ENCODE data around the gene ATP2B2. TPM values are rescaled to one million over a fixed set of nuclear protein-coding genes. Genes with fewer than 3 reads are reported as not detected.

Gene ATP2B2
- total RNA-seq, 1 donor from 2014 or later: not detected

- no peak overlapping the region for H3K27ac ChIP-seq
- H3K4me2 ChIP-seq: no peak overlapping the region
- Mint-ChIP-seq H3K4me3 (no peak overlapping the region), H3K27me3 (ENCODE audit: insufficient read depth, low read depth) (no peaks in the 10 kb centered on the region), H3K36me3 (peaks cover 13% of the 10 kb centered on the region), H3K4me1 (no peaks in the 10 kb centered on the region), H3K9me3 (no peaks in the 10 kb centered on the region), H3K27ac (no peak overlapping the region)
- no peak overlapping the region for H2AFZ ChIP-seq (replicated peaks)
- DNase-seq (ENCODE audit: low spot score): no peak
- no peaks in the 10 kb centered on the region for H3K79me2 ChIP-seq (ENCODE audit: low read depth)
- TF ChIP-seq CTCF (IDR thresholded peaks at IDR 0.05) (no peak), EZH2phosphoT487 (IDR thresholded peaks at IDR 0.05) (no peak), EZH2 (IDR thresholded peaks at IDR 0.05) (no peak)
- H3K9me3 ChIP-seq (ENCODE audit: low read depth): no peaks in the 10 kb centered on the region
- H3K4me3 ChIP-seq: no peak overlapping the region
- H3K36me3 ChIP-seq: no peaks in the 10 kb centered on the region
- no peaks in the 10 kb centered on the region for H3K4me1 ChIP-seq
- no peak overlapping the region for H3K9ac ChIP-seq
- H4K20me1 ChIP-seq (ENCODE audit: low read depth): no peaks in the 10 kb centered on the region
- H3F3A ChIP-seq (ENCODE audit: low read depth): no peaks in the 10 kb centered on the region
- no peaks in the 10 kb centered on the region for H3K27me3 ChIP-seq
These were observed 211.3 kb downstream of the ATP2B2 start for GRCh38 chr3:10294030-10294586.

GRCh38 chr3:10292505-10293419 is 212.6 kb downstream of the ATP2B2 start, which contains the start of gene GHRL:
GHRL (minus strand) TSS chr3:10292947; CDS start chr3:10290180, 2,767 bp downstream.
- Mint-ChIP-seq H3K27me3 (ENCODE audit: insufficient read depth, low read depth) (no peaks in the 10 kb centered on the region), H3K4me1 (no peaks in the 10 kb centered on the region), H3K27ac (no peak within 1 kb of the TSS), H3K9me3 (no peaks in the 10 kb centered on the region), H3K36me3 (peaks cover 13% of the 10 kb centered on the region), H3K4me3 (no peak within 1 kb of the TSS)
- Histone ChIP-seq H3K4me3 (no peak within 1 kb of the TSS), H3K27me3 (no peaks in the 10 kb centered on the region), H3K79me2 (ENCODE audit: low read depth) (no peaks in the 10 kb centered on the region), H3F3A (ENCODE audit: low read depth) (no peaks in the 10 kb centered on the region), H3K4me1 (no peaks in the 10 kb centered on the region), H3K4me2 (no peak within 1 kb of the TSS), H3K9me3 (ENCODE audit: low read depth) (no peaks in the 10 kb centered on the region), H4K20me1 (ENCODE audit: low read depth) (no peaks in the 10 kb centered on the region), H3K36me3 (no peaks in the 10 kb centered on the region), H3K27ac (no peak within 1 kb of the TSS), H2AFZ (replicated peaks) (no peak within 1 kb of the TSS), H3K9ac (no peak within 1 kb of the TSS)
- no peak for DNase-seq (ENCODE audit: low spot score)
- no peak for TF ChIP-seq CTCF (IDR thresholded peaks at IDR 0.05)
- TF ChIP-seq EZH2phosphoT487 (IDR thresholded peaks at IDR 0.05): no peak
- TF ChIP-seq EZH2 (IDR thresholded peaks at IDR 0.05): no peak

GRCh38 chr3:10291641-10292040 is 213.7 kb downstream of the ATP2B2 start:
- Mint-ChIP-seq H3K36me3 (peaks cover 10% of the 10 kb centered on the region), H3K27ac (no peak overlapping the region), H3K9me3 (no peaks in the 10 kb centered on the region), H3K4me3 (no peak overlapping the region), H3K27me3 (ENCODE audit: insufficient read depth, low read depth) (no peaks in the 10 kb centered on the region), H3K4me1 (peaks cover 8% of the 10 kb centered on the region)
- Histone ChIP-seq H3K27me3 (no peaks in the 10 kb centered on the region), H2AFZ (replicated peaks) (no peak overlapping the region), H3K4me2 (no peak overlapping the region), H3K4me3 (no peak overlapping the region), H3K9me3 (ENCODE audit: low read depth) (no peaks in the 10 kb centered on the region), H3K9ac (no peak overlapping the region), H3K4me1 (peaks cover 6% of the 10 kb centered on the region), H3F3A (ENCODE audit: low read depth) (no peaks in the 10 kb centered on the region), H3K79me2 (ENCODE audit: low read depth) (no peaks in the 10 kb centered on the region), H3K36me3 (no peaks in the 10 kb centered on the region), H4K20me1 (ENCODE audit: low read depth) (no peaks in the 10 kb centered on the region), H3K27ac (no peak overlapping the region)
- TF ChIP-seq EZH2phosphoT487 (IDR thresholded peaks at IDR 0.05) (no peak), EZH2 (IDR thresholded peaks at IDR 0.05) (no peak), CTCF (IDR thresholded peaks at IDR 0.05) (no peak)
- DNase-seq (ENCODE audit: low spot score): no peak
